ENCODE data around the gene CLMP.

DNA sequence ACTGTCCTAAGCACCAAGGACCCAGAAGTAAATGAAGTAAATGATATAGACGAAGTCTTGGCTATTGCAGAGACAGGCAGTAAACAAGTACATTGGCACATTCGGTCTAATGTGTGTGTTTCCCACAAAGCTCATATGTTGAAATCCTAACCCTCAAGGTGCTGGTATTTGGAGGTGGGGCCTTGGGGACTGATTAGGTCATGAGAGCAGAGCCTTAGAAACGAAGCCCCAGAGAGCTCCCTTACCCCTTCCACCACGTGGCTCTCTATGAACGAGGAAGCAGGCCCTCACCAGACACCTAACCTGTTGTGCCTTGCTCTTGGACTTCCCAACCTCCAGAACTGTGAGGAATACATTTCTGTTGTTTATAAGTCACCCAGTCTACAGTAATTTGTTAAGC lies 14.9 kb downstream of the CLMP start:
- TF ChIP-seq, protein P1, sequence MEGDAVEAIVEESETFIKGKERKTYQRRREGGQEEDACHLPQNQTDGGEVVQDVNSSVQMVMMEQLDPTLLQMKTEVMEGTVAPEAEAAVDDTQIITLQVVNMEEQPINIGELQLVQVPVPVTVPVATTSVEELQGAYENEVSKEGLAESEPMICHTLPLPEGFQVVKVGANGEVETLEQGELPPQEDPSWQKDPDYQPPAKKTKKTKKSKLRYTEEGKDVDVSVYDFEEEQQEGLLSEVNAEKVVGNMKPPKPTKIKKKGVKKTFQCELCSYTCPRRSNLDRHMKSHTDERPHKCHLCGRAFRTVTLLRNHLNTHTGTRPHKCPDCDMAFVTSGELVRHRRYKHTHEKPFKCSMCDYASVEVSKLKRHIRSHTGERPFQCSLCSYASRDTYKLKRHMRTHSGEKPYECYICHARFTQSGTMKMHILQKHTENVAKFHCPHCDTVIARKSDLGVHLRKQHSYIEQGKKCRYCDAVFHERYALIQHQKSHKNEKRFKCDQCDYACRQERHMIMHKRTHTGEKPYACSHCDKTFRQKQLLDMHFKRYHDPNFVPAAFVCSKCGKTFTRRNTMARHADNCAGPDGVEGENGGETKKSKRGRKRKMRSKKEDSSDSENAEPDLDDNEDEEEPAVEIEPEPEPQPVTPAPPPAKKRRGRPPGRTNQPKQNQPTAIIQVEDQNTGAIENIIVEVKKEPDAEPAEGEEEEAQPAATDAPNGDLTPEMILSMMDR (IDR thresholded peaks at IDR 0.05): no peak
- no peak for TF ChIP-seq POLR2A (IDR thresholded peaks at IDR 0.05; ENCODE audit: low read depth)
- TF ChIP-seq POLR2AphosphoS5 (IDR thresholded peaks at IDR 0.05): no peak

Data from esophagus muscularis mucosa (tissue), 3 donors.